ENCODE measurements around the gene HIPK2.

The HIPK2 gene

GRCh38 chr7:139777948-139778841 lies at the start of gene HIPK2:
HIPK2 (minus strand) TSS chr7:139777998; CDS start chr7:139777623, 375 bp downstream.
- no peak for FAIRE-seq

- FAIRE-seq: no peak
Observed at GRCh38 chr7:139827042-139827441, 49.2 kb upstream of the HIPK2 start.

GRCh38 chr7:139825666-139826290 lies 48.0 kb upstream of the HIPK2 start:
- FAIRE-seq: no peak

- no peak for FAIRE-seq
Observed at GRCh38 chr7:139823959-139824521, 46.2 kb upstream of the HIPK2 start.

GRCh38 chr7:139822855-139823254 lies 45.1 kb upstream of the HIPK2 start:
- FAIRE-seq: no peak

DNA sequence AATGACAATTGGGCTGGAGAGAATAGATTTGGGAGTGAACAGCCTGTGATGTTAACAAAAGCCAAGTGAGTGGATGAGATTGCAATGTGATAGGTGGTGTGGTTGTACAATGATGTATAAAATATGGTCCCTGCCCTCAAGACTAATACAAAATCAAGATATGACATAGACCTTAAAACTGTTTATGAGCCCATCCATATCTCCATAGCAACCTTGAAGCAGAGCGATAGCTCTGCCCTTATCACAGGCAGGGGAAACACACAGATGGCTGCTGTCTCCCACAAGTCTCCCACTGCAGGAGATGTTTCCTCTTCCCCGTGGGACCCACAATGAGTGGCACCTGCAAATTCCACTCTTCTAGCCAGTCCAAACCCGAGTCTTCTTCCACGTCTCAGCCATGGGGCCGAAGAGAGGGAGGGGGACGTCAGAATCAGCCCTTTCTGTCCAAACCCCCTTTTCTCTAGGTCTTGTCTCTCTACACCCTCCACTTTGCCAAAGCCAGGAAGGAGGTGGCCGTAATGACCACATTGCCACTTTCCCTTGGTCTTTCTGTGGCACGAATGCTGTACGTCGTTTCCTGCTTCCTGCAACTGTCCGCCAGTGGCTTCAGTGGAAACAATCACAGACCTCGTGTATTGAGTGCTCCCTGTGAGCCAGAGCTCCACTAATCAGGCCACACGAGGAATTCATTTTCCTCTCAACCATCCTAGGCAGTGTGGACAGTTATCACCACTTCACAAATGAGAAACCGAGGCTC lies 43.7 kb upstream of the HIPK2 start:
- FAIRE-seq: no peak

DNA sequence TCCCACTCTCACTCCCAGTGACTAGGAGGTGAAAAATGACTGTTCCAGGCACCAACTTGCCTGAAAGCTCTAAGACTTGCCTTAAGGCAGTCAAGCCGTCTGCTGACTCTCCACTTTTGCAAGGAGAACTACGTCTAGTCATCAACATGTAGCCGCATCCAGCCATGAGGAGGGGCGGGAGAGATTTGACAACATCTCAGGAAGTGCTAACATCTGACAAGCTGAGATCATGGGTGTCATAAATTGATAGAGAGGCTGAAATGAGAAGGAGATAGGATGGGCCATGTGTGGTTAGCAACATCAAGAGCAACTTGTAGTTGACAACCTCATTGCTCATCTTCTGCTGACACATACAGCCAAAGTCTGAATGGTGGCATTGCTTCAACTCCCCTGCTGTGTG lies 42.3 kb upstream of the HIPK2 start:
- FAIRE-seq: no peak

DNA sequence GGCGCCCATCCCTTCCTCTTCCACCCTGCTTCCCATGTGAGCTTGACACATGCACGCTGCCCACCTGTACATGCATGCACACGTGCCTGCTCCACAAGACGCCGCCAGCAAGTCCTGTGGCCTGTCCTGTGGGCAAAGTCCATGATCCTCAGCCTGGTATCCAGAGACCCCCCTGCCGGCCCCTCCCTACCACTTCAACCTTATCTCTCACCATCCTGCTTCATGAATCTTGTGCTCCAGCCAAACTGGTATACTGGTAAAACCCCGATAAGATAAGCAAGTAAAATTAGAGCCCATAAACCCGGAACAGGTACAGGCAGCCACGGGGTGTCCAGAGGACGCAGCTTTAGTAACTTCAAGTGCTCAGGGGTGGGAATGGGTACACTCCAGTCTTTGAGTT lies 39.5 kb upstream of the HIPK2 start:
- FAIRE-seq: no peak

DNA sequence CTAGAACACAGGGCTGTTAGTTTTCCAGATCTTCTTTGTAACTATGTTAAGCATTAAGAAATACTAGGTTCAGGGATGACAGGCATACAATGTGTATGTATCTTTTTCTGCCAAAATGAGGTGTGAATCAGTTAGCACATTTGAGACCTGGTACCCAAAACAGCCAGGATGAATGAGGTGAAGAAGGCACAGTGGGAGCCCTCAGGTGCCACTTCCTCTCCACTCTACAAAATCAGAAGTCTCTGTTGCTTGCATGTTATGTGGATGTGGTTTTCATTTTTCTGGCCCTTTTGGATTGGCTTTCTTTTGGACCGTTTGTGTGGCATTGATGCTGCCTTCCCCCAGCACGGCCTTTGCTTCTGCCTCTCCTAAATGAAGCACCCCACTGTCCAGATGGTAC lies 35.9 kb upstream of the HIPK2 start:
- FAIRE-seq: no peak

DNA sequence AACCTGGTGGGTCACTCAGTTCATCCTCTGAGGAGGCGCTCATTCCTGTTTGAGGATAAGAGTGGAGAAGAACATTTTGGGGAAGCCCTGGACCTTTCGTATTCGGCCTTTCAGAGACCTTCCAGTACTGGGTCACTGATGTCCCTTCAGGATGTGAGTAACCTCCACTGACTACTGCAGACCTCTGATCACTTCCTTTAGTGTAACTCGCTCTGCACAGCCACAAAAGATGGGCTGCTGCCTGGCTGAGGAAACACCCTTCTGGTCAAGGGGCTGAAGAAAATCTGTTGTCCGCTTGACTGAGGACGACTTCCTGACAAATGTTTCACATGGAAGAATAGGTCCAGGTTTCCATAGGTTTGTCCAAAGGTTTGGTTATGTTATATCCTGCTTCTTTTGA lies 35.4 kb upstream of the HIPK2 start:
- FAIRE-seq: no peak

- no peak for FAIRE-seq
Observed at GRCh38 chr7:139811066-139811465, 33.3 kb upstream of the HIPK2 start.

DNA sequence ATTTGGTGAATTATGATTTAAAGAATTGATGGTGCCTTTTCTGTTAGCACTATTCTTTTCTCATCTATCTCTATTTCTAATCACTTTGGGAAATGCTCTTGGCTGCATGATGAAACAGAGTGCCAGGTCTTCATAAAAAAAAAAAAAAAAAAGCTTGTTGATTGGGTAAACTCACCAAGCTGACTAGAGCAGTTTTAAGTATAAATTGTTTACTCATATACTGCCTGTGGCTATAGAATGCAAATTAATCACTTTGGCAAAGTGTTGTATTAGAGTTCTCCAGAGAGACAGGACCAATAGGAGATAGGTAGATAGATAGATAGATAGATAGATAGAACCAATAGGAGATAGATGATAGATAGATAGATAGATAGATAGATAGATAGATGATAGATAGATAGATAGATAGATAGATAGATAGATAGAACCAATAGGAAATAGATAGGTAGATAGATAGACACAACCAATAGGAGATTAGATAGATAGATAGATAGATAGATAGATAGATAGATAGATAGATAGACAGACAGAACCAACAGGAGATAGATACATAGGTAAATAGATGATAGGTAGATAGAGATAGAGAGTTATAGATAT lies 31.1 kb upstream of the HIPK2 start:
- no peak for FAIRE-seq

DNA sequence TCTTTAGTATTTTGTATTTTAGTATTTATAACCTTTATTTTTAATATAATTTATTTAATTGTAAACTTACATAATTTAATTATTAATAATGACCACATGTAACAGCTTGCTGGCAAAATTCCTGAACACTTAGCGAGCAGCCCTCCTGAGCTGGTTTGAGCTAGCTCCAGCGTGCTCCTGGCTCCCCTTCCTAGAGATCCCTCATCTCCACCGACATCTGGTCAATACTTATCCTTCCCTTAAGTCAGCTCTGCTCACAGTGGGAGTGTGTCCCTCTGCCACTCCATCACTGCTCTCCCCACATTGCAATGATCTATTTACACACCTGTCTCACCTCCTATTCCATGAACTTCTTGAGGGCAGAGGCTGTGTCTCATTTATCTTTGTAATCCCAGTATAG lies 30.6 kb upstream of the HIPK2 start:
- no peak for FAIRE-seq

- no peak for FAIRE-seq
Observed at GRCh38 chr7:139807009-139807408, 29.2 kb upstream of the HIPK2 start.

DNA sequence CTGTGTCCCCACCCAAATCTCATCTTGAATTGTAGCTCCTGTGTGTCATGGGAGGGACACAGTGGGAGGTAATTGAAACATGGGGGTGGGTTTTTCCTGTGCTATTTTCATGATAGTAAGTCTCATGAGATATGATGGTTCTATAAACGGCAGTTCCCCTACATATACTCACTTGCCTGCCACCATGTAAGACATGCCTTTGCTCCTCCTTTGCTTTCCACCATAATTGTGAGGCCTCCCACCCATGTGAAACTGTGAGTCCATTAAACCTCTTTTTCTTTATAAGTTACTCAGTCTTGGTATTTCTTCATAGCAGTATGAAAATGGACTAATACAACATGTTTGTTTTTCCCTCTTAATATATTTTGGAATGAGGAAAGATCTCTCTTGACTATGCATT lies 26.8 kb upstream of the HIPK2 start:
- no peak for FAIRE-seq

- FAIRE-seq: no peak
Observed at GRCh38 chr7:139799586-139799985, 21.8 kb upstream of the HIPK2 start.

GRCh38 chr7:139798892-139799291 lies 21.1 kb upstream of the HIPK2 start:
- no peak for FAIRE-seq

DNA sequence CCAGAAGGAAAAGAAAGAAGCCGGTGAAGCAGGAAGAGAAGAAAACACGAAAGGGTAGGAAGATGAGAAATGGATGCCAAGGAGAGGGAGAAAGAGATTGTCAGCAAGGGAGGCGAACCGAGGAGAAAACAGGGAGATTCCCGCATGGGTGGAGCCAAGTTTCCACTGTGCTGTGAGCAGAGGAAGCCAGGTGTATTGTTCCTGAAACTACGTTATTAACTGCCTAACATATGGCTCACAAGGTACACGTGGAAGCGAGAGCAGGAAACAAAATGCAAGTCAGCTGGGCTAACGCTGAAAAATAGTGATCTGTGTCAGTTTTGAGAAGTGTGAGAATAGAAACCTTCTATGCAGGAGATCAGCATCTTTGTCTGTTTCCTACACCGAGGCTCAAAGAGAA lies 20.4 kb upstream of the HIPK2 start:
- no peak for FAIRE-seq

GRCh38 chr7:139797607-139798006 lies 19.8 kb upstream of the HIPK2 start:
- FAIRE-seq: no peak

- no peak for FAIRE-seq
Observed at GRCh38 chr7:139791316-139791715, 13.5 kb upstream of the HIPK2 start.

DNA sequence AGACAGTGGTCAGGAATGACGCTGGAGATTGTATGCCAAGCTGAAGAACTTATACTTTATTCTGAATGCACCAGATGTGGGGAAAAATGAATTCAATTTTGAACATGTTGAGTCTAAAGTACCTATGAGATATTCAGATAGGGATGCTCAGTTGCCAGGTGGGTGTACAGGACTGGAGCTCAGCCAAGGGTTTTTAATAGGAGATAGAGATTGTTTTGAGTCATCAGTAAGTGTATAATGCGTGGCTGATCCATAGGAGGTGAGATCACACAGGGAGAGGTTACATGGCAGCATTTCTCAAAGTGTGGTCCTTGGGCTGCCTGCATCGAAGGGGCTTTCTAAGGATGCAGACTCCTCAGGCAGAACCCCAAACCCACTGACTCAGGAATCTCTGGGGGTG lies 6.8 kb upstream of the HIPK2 start:
- no peak for FAIRE-seq

DNA sequence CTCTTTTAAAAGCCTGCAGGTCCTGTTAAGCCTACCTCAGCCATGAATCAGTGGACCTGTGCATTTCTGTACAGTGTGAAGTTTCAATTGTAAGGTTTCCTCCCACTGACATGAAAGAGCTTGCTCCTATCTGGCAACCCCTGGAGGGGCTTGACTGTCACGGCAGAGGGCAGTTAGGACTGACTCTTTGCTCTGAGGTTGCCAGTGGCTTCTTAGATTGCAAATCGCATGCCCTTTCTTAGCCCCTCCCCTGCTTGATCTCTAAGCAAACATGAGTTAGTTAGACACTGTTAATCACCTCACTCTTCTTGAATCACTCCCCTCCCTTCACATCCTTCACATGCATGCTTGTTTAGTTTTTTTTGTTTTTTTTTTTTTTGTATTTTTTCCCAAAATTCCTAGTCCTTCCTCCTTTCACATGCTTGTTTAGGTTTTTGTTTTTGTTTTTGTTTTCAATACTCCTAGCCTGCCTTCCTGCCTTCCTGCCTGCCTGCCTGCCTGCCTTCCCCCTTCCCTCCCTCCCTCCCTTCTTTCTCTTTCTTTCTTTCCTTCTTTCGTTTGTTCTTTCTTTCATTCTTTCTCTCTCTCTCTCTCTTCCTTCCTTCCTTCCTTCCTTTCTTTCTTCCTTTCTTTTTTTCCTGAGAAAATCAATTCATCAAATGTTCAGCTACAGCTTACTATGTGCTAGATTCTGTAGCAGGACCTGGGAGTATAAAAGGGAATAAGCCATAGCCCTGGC lies 6.0 kb upstream of the HIPK2 start:
- no peak for FAIRE-seq

Measured in A204.1 (cell line).